Measurements from ENCODE around the gene TUSC2.

The TUSC2 gene

DNA sequence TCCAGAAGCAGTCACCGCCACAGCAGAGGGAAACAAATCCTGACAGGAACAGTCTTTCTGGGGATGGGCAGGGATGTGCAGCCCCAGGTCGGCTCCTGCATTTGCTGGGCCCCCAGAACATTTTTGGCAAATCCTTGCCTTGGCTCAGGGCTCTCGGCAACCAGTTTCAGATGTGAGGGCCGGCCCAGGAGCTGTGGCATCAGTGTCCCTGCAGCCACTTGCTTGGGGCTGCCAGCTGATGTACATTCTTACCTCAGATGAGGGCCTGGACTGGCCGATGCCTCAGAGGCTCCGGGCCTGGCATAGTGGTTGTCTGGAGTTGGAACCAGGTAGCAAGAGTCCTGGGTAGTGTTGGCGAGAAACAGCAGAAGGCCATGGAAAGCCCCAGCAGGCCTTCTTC lies 26.8 kb upstream of the TUSC2 start:
- ATAC-seq (ENCODE audit: low read depth) (no peak), DNase-seq (ENCODE audit: low spot score) (no peak)
- no peaks in the 10 kb centered on the region for H3K27me3 ChIP-seq (ENCODE audit: insufficient read depth, poor library complexity, severe bottlenecking)
- TF ChIP-seq, protein P1, sequence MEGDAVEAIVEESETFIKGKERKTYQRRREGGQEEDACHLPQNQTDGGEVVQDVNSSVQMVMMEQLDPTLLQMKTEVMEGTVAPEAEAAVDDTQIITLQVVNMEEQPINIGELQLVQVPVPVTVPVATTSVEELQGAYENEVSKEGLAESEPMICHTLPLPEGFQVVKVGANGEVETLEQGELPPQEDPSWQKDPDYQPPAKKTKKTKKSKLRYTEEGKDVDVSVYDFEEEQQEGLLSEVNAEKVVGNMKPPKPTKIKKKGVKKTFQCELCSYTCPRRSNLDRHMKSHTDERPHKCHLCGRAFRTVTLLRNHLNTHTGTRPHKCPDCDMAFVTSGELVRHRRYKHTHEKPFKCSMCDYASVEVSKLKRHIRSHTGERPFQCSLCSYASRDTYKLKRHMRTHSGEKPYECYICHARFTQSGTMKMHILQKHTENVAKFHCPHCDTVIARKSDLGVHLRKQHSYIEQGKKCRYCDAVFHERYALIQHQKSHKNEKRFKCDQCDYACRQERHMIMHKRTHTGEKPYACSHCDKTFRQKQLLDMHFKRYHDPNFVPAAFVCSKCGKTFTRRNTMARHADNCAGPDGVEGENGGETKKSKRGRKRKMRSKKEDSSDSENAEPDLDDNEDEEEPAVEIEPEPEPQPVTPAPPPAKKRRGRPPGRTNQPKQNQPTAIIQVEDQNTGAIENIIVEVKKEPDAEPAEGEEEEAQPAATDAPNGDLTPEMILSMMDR (IDR thresholded peaks at IDR 0.05; ENCODE audit: poor library complexity, severe bottlenecking) = no peak
- H3K9me3 ChIP-seq (ENCODE audit: severe bottlenecking) = no peaks in the 10 kb centered on the region
- peaks cover 13% of the 10 kb centered on the region for H3K4me1 ChIP-seq (ENCODE audit: insufficient read depth, poor library complexity, severe bottlenecking)
- H3K4me3 ChIP-seq (ENCODE audit: severe bottlenecking) = no peak overlapping the region
- peaks cover 27% of the 10 kb centered on the region for H3K36me3 ChIP-seq (ENCODE audit: low read depth)
- H3K27ac ChIP-seq (ENCODE audit: poor library complexity, severe bottlenecking) = no peak overlapping the region

DNA sequence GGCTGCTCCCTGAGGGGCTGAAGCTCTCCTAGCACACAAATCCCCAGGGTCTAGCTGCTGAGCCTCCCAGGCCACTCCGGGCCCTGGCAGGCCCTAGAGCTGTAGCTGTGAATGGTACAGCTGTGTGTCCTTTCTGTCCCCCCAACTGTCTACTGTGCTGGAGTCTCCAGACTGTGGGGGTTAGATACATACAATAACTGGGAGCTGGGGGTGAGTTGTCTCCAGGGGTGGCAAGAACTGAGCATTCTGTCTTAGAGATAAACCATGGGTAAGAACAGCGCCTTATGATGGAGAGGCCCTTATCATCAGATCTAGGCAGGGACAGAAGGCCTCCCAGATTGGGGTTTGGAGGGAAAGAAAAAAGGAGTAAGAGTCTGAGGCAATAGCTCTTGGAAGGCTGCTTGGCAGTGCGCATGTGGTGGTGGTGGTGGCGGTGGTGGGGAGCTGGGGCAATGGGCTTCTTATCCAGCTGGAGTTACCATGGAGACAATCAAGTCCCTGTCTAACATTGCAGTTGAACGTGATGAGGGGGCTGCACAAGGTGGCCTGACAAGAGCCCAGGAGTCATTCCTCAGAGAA lies 26.3 kb upstream of the TUSC2 start:
- TF ChIP-seq, protein P1 (IDR thresholded peaks at IDR 0.05; ENCODE audit: poor library complexity, severe bottlenecking) = no peak
- Histone ChIP-seq H3K27me3 (ENCODE audit: insufficient read depth, poor library complexity, severe bottlenecking) (no peaks in the 10 kb centered on the region), H3K36me3 (ENCODE audit: low read depth) (peaks cover 27% of the 10 kb centered on the region), H3K9me3 (ENCODE audit: severe bottlenecking) (no peaks in the 10 kb centered on the region), H3K4me3 (ENCODE audit: severe bottlenecking) (no peak overlapping the region), H3K27ac (ENCODE audit: poor library complexity, severe bottlenecking) (no peak overlapping the region), H3K4me1 (ENCODE audit: insufficient read depth, poor library complexity, severe bottlenecking) (peaks cover 13% of the 10 kb centered on the region)
- ATAC-seq (ENCODE audit: low read depth) (no peak), DNase-seq (ENCODE audit: low spot score) (no peak)

DNA sequence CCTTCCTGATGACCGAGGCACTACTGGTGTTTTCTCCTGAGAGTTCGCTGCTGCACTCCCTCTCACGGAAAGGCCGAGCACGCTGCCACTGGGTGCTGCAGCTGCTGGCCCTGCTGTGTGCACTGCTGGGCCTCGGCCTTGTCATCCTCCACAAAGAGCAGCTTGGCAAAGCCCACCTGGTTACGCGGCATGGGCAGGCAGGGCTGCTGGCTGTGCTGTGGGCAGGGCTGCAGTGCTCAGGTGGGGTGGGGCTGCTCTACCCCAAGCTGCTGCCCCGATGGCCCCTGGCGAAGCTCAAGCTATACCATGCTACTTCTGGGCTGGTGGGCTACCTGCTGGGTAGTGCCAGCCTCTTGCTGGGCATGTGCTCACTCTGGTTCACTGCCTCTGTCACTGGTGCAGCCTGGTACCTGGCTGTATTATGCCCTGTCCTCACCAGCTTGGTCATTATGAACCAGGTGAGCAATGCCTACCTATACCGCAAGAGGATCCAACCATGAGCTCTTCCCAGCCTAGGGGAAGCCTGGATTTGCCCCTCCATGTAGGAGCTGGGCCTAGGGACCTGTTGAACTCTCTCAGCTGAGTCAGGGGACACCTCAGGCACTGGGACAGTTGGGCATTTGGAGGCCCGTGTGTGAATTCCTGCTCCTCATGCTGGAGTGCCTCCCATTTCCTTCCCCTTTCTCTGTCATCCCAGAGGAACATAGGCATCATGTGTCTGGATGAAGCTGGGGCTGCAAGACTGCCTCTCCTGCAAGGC lies 25.4 kb upstream of the TUSC2 start:
- DNase-seq (ENCODE audit: low spot score) (no peak), ATAC-seq (ENCODE audit: low read depth) (no peak)
- H3K36me3 ChIP-seq (ENCODE audit: low read depth) = peaks cover 27% of the 10 kb centered on the region
- no peaks in the 10 kb centered on the region for H3K27me3 ChIP-seq (ENCODE audit: insufficient read depth, poor library complexity, severe bottlenecking)
- peaks cover 13% of the 10 kb centered on the region for H3K4me1 ChIP-seq (ENCODE audit: insufficient read depth, poor library complexity, severe bottlenecking)
- H3K9me3 ChIP-seq (ENCODE audit: severe bottlenecking) = no peaks in the 10 kb centered on the region
- no peak overlapping the region for H3K4me3 ChIP-seq (ENCODE audit: severe bottlenecking)
- TF ChIP-seq, protein P1 (IDR thresholded peaks at IDR 0.05; ENCODE audit: poor library complexity, severe bottlenecking) = no peak
- H3K27ac ChIP-seq (ENCODE audit: poor library complexity, severe bottlenecking) = no peak overlapping the region

DNA sequence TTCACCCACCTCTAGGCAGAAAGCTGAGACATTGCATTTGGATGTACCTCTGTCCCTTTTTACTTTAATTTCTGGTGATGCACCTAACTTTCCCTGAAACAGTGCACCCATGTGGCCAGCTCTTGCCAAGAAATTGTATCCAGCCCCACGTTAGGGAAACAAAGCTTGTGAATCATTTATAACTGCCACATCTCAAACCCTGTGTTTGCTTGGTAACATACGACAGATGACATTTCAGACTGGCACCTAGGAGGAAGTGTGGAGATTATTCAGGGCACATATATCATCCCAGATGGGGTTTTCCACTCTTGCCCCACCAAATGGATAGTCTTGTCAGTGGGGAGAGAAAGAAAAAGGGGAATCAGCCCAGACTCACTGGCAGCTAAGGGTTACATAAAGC lies 24.8 kb upstream of the TUSC2 start:
- H3K36me3 ChIP-seq (ENCODE audit: low read depth) = peaks cover 26% of the 10 kb centered on the region
- H3K27ac ChIP-seq (ENCODE audit: poor library complexity, severe bottlenecking) = no peak overlapping the region
- peaks cover 13% of the 10 kb centered on the region for H3K4me1 ChIP-seq (ENCODE audit: insufficient read depth, poor library complexity, severe bottlenecking)
- no peaks in the 10 kb centered on the region for H3K9me3 ChIP-seq (ENCODE audit: severe bottlenecking)
- no peak for DNase-seq (ENCODE audit: low spot score)
- H3K27me3 ChIP-seq (ENCODE audit: insufficient read depth, poor library complexity, severe bottlenecking) = no peaks in the 10 kb centered on the region
- TF ChIP-seq, protein P1 (IDR thresholded peaks at IDR 0.05; ENCODE audit: poor library complexity, severe bottlenecking) = peak; percentile 52
- ATAC-seq (ENCODE audit: low read depth) = no peak
- H3K4me3 ChIP-seq (ENCODE audit: severe bottlenecking) = no peak overlapping the region

DNA sequence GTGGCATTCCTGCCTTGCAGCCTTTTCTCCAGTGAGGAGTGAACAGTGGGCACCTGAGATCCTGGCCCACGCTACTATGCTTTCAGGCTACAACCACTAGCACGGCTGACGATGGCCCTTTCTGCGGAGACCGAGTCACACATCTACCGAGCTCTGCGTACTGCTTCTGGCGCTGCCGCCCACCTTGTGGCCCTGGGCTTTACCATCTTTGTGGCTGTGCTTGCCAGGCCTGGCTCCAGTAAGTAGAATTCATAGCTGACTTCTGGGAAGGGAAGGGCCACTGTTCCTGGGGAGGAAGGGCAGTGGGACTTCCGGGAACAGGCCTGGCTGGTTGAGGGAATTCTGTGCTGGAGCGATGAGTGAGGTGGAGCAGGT lies 23.3 kb upstream of the TUSC2 start:
- Histone ChIP-seq H3K36me3 (ENCODE audit: low read depth) (peaks cover 15% of the 10 kb centered on the region), H3K27me3 (ENCODE audit: insufficient read depth, poor library complexity, severe bottlenecking) (no peaks in the 10 kb centered on the region), H3K4me1 (ENCODE audit: insufficient read depth, poor library complexity, severe bottlenecking) (peaks cover 4% of the 10 kb centered on the region), H3K4me3 (ENCODE audit: severe bottlenecking) (peak overlapping the region; percentile 80), H3K27ac (ENCODE audit: poor library complexity, severe bottlenecking) (peak overlapping the region; percentile 53), H3K9me3 (ENCODE audit: severe bottlenecking) (no peaks in the 10 kb centered on the region)
- TF ChIP-seq, protein P1 (IDR thresholded peaks at IDR 0.05; ENCODE audit: poor library complexity, severe bottlenecking) = no peak
- ATAC-seq (ENCODE audit: low read depth) = peak; percentile 2; the same call in 2 of the 3 replicates
- DNase-seq (ENCODE audit: low spot score) = no peak

Measured in RWPE2 (cell line).